HFFc6 (cell line): ENCODE measurements around the gene ALG9. TPM values are rescaled to one million over a fixed set of nuclear protein-coding genes. Genes with fewer than 3 reads are reported as not detected.
"Not testable (repeated sequence)": the region's sequence is repeated elsewhere in the genome, so short reads cannot be mapped to it uniquely, and the experiment has no call there.

Experiments
- DNase-seq: peaks from one replicate; pipeline ENCODE4 v3.0.0-alpha.2; 2018
- H3K27ac Mint-ChIP-seq: 2 replicates; pipeline ENCODE4 v1.8.0; 2020; ENCODE audit warnings: mild to moderate bottlenecking, mixed read lengths
- H3K27me3 Mint-ChIP-seq: 2 replicates; pipeline ENCODE4 v1.8.0; 2021; ENCODE audit warnings: mild to moderate bottlenecking, moderate library complexity, mixed read lengths; ENCODE audit not compliant: insufficient read depth
- H3K36me3 Mint-ChIP-seq: 2 replicates; pipeline ENCODE4 v1.8.0; 2021; ENCODE audit warnings: low read depth, mixed read lengths
- H3K4me1 Mint-ChIP-seq: 2 replicates; pipeline ENCODE4 v1.8.0; 2020; ENCODE audit warnings: low read depth, mixed read lengths
- H3K4me3 Mint-ChIP-seq: 2 replicates; pipeline ENCODE4 v1.8.0; 2020; ENCODE audit warnings: mild to moderate bottlenecking, moderate library complexity, mixed read lengths
- H3K9me3 Mint-ChIP-seq: 2 replicates; pipeline ENCODE4 v1.8.0; 2020; ENCODE audit warnings: mild to moderate bottlenecking, mixed read lengths
- total RNA-seq, 6 experiments: library from RNA; stranded (reverse); fragmentation: NEBNext Ultra II Directional; extraction: Animal tissue kit (Norgen Biotek cat#: 25700); gene quantifications; 2 replicates in 1 of 6; 3 replicates in 5 of 6; pipeline ENCODE4 v1.2.3, GENCODE V29; 2021
- TF ChIP-seq, protein P1 (sequence below): fragments of 200-600 bp; sonication (generic); IDR thresholded peaks from 2 replicates; pipeline ENCODE4 v1.5.0; 2021; ENCODE audit warnings: antibody characterized with exemption, mild to moderate bottlenecking

Gene ALG9
- total RNA-seq, 6 experiments from 2014 or later = 31.1 to 44.2 (median 36.5) TPM

DNA sequence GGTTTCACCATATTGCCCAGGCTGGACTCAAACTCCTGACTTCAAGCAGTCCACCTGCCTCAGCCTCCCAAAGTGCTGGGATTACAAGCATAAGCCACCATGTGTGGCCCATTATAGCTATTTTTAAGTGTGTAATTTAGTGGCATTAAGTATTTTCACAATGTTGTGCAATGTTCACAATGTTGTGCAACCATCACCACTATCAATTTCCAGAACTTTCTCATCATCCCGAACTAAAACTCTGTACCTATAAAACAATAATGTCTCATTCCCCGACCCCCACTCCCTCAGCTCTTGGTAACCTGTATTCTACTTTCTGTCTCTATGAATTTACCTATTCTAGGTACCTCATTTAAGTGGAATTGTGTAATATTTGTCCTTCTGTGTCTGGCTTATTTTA, 15.5 kb upstream of the ALG9 start:
- H3K27me3 Mint-ChIP-seq = peaks cover 10% of the 10 kb centered on the region
- no peak overlapping the region for H3K27ac Mint-ChIP-seq
- peaks cover 3% of the 10 kb centered on the region for H3K9me3 Mint-ChIP-seq
- no peaks in the 10 kb centered on the region for H3K36me3 Mint-ChIP-seq
- TF ChIP-seq, protein P1, sequence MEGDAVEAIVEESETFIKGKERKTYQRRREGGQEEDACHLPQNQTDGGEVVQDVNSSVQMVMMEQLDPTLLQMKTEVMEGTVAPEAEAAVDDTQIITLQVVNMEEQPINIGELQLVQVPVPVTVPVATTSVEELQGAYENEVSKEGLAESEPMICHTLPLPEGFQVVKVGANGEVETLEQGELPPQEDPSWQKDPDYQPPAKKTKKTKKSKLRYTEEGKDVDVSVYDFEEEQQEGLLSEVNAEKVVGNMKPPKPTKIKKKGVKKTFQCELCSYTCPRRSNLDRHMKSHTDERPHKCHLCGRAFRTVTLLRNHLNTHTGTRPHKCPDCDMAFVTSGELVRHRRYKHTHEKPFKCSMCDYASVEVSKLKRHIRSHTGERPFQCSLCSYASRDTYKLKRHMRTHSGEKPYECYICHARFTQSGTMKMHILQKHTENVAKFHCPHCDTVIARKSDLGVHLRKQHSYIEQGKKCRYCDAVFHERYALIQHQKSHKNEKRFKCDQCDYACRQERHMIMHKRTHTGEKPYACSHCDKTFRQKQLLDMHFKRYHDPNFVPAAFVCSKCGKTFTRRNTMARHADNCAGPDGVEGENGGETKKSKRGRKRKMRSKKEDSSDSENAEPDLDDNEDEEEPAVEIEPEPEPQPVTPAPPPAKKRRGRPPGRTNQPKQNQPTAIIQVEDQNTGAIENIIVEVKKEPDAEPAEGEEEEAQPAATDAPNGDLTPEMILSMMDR = no peak
- DNase-seq = no peak
- H3K4me1 Mint-ChIP-seq = no peaks in the 10 kb centered on the region
- H3K4me3 Mint-ChIP-seq = no peak overlapping the region

DNA sequence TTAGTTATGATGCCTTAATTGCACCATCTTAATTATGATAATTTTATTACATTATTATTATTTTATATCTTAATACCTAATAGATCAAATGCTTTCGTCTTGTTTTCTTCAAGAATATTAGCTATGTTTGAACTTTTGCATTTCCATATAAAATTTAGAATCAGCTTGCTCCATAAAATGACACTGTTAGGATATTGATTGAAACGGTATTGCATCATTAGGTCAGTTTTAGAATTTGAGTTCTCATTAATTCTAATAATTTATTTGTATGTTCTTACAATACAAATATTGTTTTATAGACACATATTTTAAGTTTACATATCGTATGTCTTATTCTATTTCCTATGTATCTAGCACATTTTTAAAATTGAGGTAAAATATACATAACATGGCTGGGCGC, 14.7 kb upstream of the ALG9 start:
- Mint-ChIP-seq H3K36me3 (no peaks in the 10 kb centered on the region), H3K4me3 (no peak overlapping the region), H3K27me3 (peaks cover 7% of the 10 kb centered on the region), H3K9me3 (no peaks in the 10 kb centered on the region), H3K4me1 (no peaks in the 10 kb centered on the region), H3K27ac (no peak overlapping the region)
- TF ChIP-seq, protein P1 = no peak
- no peak for DNase-seq

DNA sequence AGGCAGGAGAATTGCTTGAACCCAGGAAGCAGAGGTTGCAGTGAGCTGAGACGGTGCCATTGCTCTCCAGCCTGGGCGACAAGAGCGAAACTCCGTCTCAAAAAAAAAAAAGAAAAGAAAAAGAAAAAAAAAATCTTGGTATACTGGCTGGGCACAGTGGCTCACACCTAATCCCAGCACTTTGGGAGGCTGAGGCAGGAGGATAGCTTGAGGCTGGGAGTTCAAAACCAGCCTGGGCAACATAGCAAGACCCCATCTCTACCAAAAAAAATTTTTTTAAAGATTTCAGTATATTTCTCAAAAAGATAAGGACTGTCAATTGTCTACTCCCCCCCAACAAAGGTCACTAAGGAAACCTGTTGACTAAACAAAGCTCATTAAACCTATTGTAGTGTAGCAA, 13.7 kb upstream of the ALG9 start:
- not testable (repeated sequence) for H3K4me1 Mint-ChIP-seq, H3K27ac Mint-ChIP-seq, H3K36me3 Mint-ChIP-seq, H3K27me3 Mint-ChIP-seq, DNase-seq, H3K4me3 Mint-ChIP-seq, H3K9me3 Mint-ChIP-seq

DNA sequence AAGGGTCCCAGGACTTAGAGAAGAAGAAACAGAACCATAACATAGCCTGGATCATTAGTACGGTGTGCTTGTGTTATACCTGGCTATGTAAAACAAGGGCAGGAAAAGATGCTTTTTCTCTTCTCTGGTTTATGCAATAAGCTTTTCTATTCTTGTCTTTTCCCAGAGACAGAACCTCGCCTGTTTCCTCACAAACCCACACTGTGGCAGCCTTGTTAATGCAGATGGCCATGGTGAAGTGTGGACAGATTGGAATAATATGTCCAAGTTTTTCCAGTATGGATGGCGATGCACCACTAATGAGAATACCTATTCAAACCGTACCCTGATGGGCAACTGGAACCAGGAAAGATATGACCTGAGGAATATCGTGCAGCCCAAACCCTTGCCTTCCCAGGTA, 10.8 kb upstream of the ALG9 start:
- Mint-ChIP-seq H3K9me3 (no peaks in the 10 kb centered on the region), H3K4me1 (peaks cover 17% of the 10 kb centered on the region), H3K27ac (no peak overlapping the region), H3K27me3 (no peaks in the 10 kb centered on the region), H3K4me3 (no peak overlapping the region), H3K36me3 (peaks cover 5% of the 10 kb centered on the region)
- TF ChIP-seq, protein P1 = no peak
- DNase-seq = no peak

DNA sequence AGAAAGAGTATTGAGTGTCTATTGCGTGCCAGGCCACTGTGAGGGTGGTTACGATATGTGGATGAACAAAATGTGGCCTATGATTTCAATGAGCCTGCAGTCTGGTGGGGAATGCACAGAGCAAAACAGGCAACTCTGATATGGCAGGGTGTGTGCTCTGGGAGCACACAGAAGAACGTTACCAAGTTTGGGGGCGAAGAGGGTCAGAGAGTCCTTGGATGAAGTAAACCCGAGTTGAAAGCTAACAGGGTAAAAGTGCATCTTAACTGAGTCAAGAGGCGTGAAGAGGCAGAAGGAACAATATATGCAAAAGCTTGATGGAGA, 8.2 kb upstream of the ALG9 start:
- no peaks in the 10 kb centered on the region for H3K9me3 Mint-ChIP-seq
- peaks cover 17% of the 10 kb centered on the region for H3K4me1 Mint-ChIP-seq
- peak overlapping the region; percentile 99 for H3K27ac Mint-ChIP-seq
- H3K36me3 Mint-ChIP-seq = peaks cover 5% of the 10 kb centered on the region
- no peaks in the 10 kb centered on the region for H3K27me3 Mint-ChIP-seq
- H3K4me3 Mint-ChIP-seq = peak overlapping the region; percentile 93
- DNase-seq = no peak
- TF ChIP-seq, protein P1 = no peak

DNA sequence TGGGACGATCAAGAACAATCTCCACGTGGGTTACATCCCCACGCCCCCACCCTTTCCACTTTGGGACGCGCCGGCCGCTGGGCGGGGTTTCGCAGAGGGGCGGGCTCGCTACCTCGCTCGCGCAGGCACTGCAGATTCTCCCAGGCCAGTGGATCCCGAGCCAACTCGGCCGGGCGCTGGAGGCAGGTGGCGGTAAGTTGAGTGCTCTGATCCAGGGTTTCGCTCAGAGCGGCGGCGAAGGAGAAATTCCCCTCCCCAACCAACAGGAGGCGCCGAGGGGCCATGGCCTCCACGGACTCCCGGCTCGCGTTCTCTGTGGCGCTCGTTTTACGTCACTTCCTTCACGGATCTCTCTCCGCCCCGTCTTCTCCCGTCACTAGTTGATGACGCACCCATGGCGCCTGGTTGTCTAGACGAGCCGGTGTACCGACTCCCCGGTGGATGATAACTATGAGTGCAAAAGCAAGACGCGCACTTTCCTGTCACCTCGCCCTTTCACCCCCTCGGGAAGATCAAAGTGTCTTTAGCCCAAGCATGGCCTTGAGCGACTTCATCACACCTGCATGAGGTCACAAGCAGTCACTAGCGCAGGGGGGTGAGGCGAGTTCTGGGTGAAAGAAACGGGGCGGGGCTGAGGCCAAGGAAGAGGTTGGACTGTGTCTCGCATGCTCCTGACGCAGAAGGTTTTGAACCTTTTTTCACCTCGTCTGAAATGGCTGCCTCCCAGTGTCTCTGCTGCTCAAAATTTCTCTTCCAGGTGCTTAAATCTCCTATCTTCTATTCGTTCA, 7.7 kb upstream of the ALG9 start, which contains the start of the genes CFAP68 and FDXACB1:
Gene CFAP68, plus strand, starts transcription at position 693 of the 788 bp plus-strand sequence. Its CDS starts 20 bp downstream, at position 713.
Gene FDXACB1, minus strand, starts transcription at position 317 of the 788 bp plus-strand sequence. Its CDS starts 33 bp downstream, at position 284.
- TF ChIP-seq, protein P1 = peak; percentile 95
- DNase-seq = peak; percentile 95
- H3K27me3 Mint-ChIP-seq = no peaks in the 10 kb centered on the region
- H3K9me3 Mint-ChIP-seq = no peaks in the 10 kb centered on the region
- peak within 1 kb of the TSS; percentile 93 for H3K4me3 Mint-ChIP-seq
- peak within 1 kb of the TSS; percentile 99 for H3K27ac Mint-ChIP-seq
- H3K36me3 Mint-ChIP-seq = peaks cover 5% of the 10 kb centered on the region
- H3K4me1 Mint-ChIP-seq = peaks cover 17% of the 10 kb centered on the region
